C4-2B (cell line): ENCODE measurements around the gene GPR153.

Experiments
- ZFX ChIP-seq: fragments of 450-650 bp; IDR thresholded peaks from 2 replicates; pipeline ENCODE4 v1.6.1; 2017
- TF ChIP-seq, protein P1 (sequence below): fragments of 450-650 bp; conservative IDR thresholded peaks from 2 replicates; pipeline ENCODE4 v1.5.1; 2017; ENCODE audit warnings: mild to moderate bottlenecking

GRCh38 chr1:6300342-6301048 is 39.6 kb upstream of the GPR153 start:
- TF ChIP-seq, protein P1, sequence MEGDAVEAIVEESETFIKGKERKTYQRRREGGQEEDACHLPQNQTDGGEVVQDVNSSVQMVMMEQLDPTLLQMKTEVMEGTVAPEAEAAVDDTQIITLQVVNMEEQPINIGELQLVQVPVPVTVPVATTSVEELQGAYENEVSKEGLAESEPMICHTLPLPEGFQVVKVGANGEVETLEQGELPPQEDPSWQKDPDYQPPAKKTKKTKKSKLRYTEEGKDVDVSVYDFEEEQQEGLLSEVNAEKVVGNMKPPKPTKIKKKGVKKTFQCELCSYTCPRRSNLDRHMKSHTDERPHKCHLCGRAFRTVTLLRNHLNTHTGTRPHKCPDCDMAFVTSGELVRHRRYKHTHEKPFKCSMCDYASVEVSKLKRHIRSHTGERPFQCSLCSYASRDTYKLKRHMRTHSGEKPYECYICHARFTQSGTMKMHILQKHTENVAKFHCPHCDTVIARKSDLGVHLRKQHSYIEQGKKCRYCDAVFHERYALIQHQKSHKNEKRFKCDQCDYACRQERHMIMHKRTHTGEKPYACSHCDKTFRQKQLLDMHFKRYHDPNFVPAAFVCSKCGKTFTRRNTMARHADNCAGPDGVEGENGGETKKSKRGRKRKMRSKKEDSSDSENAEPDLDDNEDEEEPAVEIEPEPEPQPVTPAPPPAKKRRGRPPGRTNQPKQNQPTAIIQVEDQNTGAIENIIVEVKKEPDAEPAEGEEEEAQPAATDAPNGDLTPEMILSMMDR = no peak
- TF ChIP-seq ZFX = no peak
